HepG2 (cell line): ENCODE results near the gene SARS2. TPM values are rescaled to one million over a fixed set of nuclear protein-coding genes. Genes with fewer than 3 reads are reported as not detected.

Experiments
- AGO1 ChIP-seq: fragments of 200-400 bp; formaldehyde crosslinking; IDR thresholded peaks from 2 replicates; pipeline ENCODE4 v1.6.1; 2017; ENCODE audit warnings: mild to moderate bottlenecking, low read depth, low read length, moderate library complexity; ENCODE audit not compliant: poor library complexity, severe bottlenecking
- DNMT1 ChIP-seq: sonication (generic); formaldehyde crosslinking; IDR thresholded peaks from 2 replicates; pipeline ENCODE4 v1.5.1; 2020; ENCODE audit warnings: mild to moderate bottlenecking, missing genetic modification reagents
- HMG20A ChIP-seq: IDR thresholded peaks from 2 replicates; pipeline ENCODE4 v1.6.1; 2016; ENCODE audit warnings: borderline replicate concordance
- HMGXB3 ChIP-seq: sonication (generic); formaldehyde crosslinking; IDR thresholded peaks from 2 replicates; pipeline ENCODE4 v1.4.0; 2020; ENCODE audit warnings: missing genetic modification reagents, borderline replicate concordance
- HNF4A ChIP-seq: sonication (generic); formaldehyde crosslinking; IDR thresholded peaks from 2 replicates; pipeline ENCODE4 v1.4.0; 2020; ENCODE audit warnings: missing genetic modification reagents
- HNRNPH1 ChIP-seq: fragments of 200-400 bp; formaldehyde crosslinking; optimal IDR thresholded peaks from 2 replicates; pipeline ENCODE3; 2017; ENCODE audit warnings: mild to moderate bottlenecking, low read depth, low read length
- MBNL3 ChIP-seq: fragments of 250-450 bp; sonication (Bioruptor Pico); conservative IDR thresholded peaks from 2 replicates; pipeline ENCODE4 v1.8.0; 2022; ENCODE audit warnings: mild to moderate bottlenecking, inconsistent platforms
- MYC ChIP-seq: sonication (generic); formaldehyde crosslinking; IDR thresholded peaks from 2 replicates; pipeline ENCODE4 v1.9.0; 2021; ENCODE audit warnings: missing genetic modification reagents, borderline replicate concordance
- NCOA5 ChIP-seq: sonication (generic); formaldehyde crosslinking; IDR thresholded peaks from 2 replicates; pipeline ENCODE4 v1.4.0; 2020; ENCODE audit warnings: missing genetic modification reagents
- PAXIP1 ChIP-seq: sonication (generic); formaldehyde crosslinking; conservative IDR thresholded peaks from 2 replicates; pipeline ENCODE4 v1.4.0; 2020; ENCODE audit warnings: mild to moderate bottlenecking, missing genetic modification reagents, moderate library complexity
- PITX1 ChIP-seq: sonication (generic); formaldehyde crosslinking; IDR thresholded peaks from 2 replicates; pipeline ENCODE4 v1.5.1; 2020; ENCODE audit warnings: mild to moderate bottlenecking, missing genetic modification reagents
- POLR2A ChIP-seq, 2 experiments: IDR thresholded peaks; 2 replicates each; pipeline ENCODE4 v1.6.1; 2011; ENCODE audit warnings: low read depth in 2 of 2, low read length in 2 of 2, mild to moderate bottlenecking in 1 of 2, moderate library complexity in 1 of 2; ENCODE audit not compliant: insufficient read depth in 1 of 2
- SOX13 ChIP-seq, 3 experiments: fragments of 450-650 bp in 1 of 3; sonication (generic) in 1 of 3; formaldehyde crosslinking in 1 of 3; IDR thresholded peaks in 2 of 3; conservative IDR thresholded peaks in 1 of 3; 2 replicates each; pipeline versions ENCODE4 v1.5.0 to v1.6.1; 2016 to 2020; ENCODE audit warnings: antibody characterized with exemption in 1 of 3, mild to moderate bottlenecking in 1 of 3, missing compliant biosample characterization in 1 of 3, missing genetic modification reagents in 1 of 3, moderate library complexity in 1 of 3
- TBL1XR1 ChIP-seq: fragments of 150-350 bp; IDR thresholded peaks from 2 replicates; pipeline ENCODE4 v1.6.1; 2014; ENCODE audit warnings: borderline replicate concordance, low read length; ENCODE audit not compliant: partially characterized antibody
- TFAP4 ChIP-seq: sonication (generic); IDR thresholded peaks from 2 replicates; pipeline ENCODE4 v1.6.1; 2016; ENCODE audit warnings: low read depth, borderline replicate concordance
- ZBTB43 ChIP-seq: sonication (generic); formaldehyde crosslinking; conservative IDR thresholded peaks from 2 replicates; pipeline ENCODE4 v1.4.0; 2020; ENCODE audit warnings: missing genetic modification reagents
- ZFYVE20 ChIP-seq: sonication (generic); formaldehyde crosslinking; IDR thresholded peaks from 2 replicates; pipeline ENCODE4 v1.8.0; 2023; ENCODE audit warnings: low read depth, mild to moderate bottlenecking, moderate library complexity, missing genetic modification reagents, borderline replicate concordance
- ZMAT3 ChIP-seq: sonication (generic); formaldehyde crosslinking; conservative IDR thresholded peaks from 2 replicates; pipeline ENCODE4 v1.7.0; 2021; ENCODE audit warnings: missing genetic modification reagents
- ZNF124 ChIP-seq: sonication (generic); formaldehyde crosslinking; IDR thresholded peaks from 2 replicates; pipeline ENCODE4 v1.4.0; 2020; ENCODE audit warnings: missing genetic modification reagents
- ZNF367 ChIP-seq: sonication (generic); formaldehyde crosslinking; IDR thresholded peaks from 2 replicates; pipeline ENCODE4 v1.4.0; 2020; ENCODE audit warnings: missing genetic modification reagents, borderline replicate concordance
- polyA plus RNA-seq, 8 experiments: library from polyadenylated mRNA; depleted of rRNA in 3 of 8; stranded (reverse) in 7 of 8; unstranded in 1 of 8; fragments of >200 nt; fragmentation: Illumina TruSeq in 4 of 8; extraction: Trizol in 4 of 8; gene quantifications; 2 replicates each; pipeline versions ENCODE4 v1.2.1 to v1.2.3, GENCODE V29; 2011 to 2016; ENCODE audit warnings: low read depth in 4 of 8, missing spikeins in 1 of 8, mixed read lengths in 1 of 8; ENCODE audit not compliant: insufficient read depth in 1 of 8
- total RNA-seq, 5 experiments: library from RNA; depleted of rRNA; stranded (reverse); fragments of >200 nt; fragmentation: Illumina TruSeq; extraction: Trizol; gene quantifications; 2 replicates each; pipeline ENCODE4 v1.2.3, GENCODE V29; 2016; ENCODE audit warnings: low read depth in 1 of 5

SARS2 gene
- total and polyA plus RNA-seq, 2 of the 13 experiments (the other 11 are each of a cell fraction or from before 2014, with no cell fraction given): 40.0 to 48.6 TPM

- TF ChIP-seq HMGXB3 (0 out of 2 replicates have a peak, but pooled peaks have one; percentile 7), TFAP4 (no peak), SOX13 (IDR thresholded peaks at IDR 0.05) (no peak), SOX13 (CRISPR knock-in tag; conservative IDR thresholded peaks at IDR 0.05 in 1 of 2, IDR thresholded peaks at IDR 0.05 in 1 of 2) (0 out of 4 replicates have a peak, but pooled peaks of 1 of the 2 experiments have one; percentile 2), MYC (CRISPR knock-in tag) (peak; percentile 11; the same call in 1 of the 2 replicates), MBNL3 (no peak), TBL1XR1 (no peak), ZNF124 (CRISPR knock-in tag) (no peak), ZBTB43 (no peak; the same call in 1 of the 2 replicates), HMG20A (CRISPR knock-in tag) (no peak), NCOA5 (no peak), POLR2A (IDR thresholded peaks at IDR 0.05; ENCODE audit: insufficient read depth in 1 of 2, low read depth in 2 of 2, low read length in 2 of 2) (peak in 1 of 2 experiments; percentile 61; a peak in 1 of 4 replicates), AGO1 (no peak), PITX1 (CRISPR knock-in tag) (no peak), DNMT1 (CRISPR knock-in tag) (no peak), ZFYVE20 (CRISPR knock-in tag) (no peak), ZNF367 (CRISPR knock-in tag) (0 out of 2 replicates have a peak, but pooled peaks have one; percentile 17), HNRNPH1 (no peak), HNF4A (CRISPR knock-in tag) (peak; percentile 10; the same call in 1 of the 2 replicates), PAXIP1 (CRISPR knock-in tag) (no peak), ZMAT3 (CRISPR knock-in tag) (no peak)
- TF ChIP-seq, all 625 proteins: peak for 19
Measured at GRCh38 chr19:38900202-38900629, 30.3 kb downstream of the SARS2 start (continued).
